HepG2 (cell line): ENCODE results near the gene PPP1R1B. TPM values are rescaled to one million over a fixed set of nuclear protein-coding genes. Genes with fewer than 3 reads are reported as not detected.

Experiments used
- ARNT2 ChIP-seq: sonication (generic); formaldehyde crosslinking; IDR thresholded peaks from 2 replicates; pipeline ENCODE4 v1.8.0; 2022; ENCODE audit warnings: mild to moderate bottlenecking, low read depth, missing genetic modification reagents, moderate library complexity
- ZBTB21 ChIP-seq: sonication (generic); formaldehyde crosslinking; IDR thresholded peaks from 2 replicates; pipeline ENCODE4 v1.4.0; 2020; ENCODE audit warnings: missing genetic modification reagents
- ZFP37 ChIP-seq: sonication (generic); formaldehyde crosslinking; IDR thresholded peaks from 2 replicates; pipeline ENCODE4 v1.4.0; 2020; ENCODE audit warnings: missing genetic modification reagents, borderline replicate concordance
- ZNF614 ChIP-seq: IDR thresholded peaks from 2 replicates; pipeline ENCODE4 v1.6.1; 2018; ENCODE audit warnings: missing biosample characterization, missing genetic modification reagents, inconsistent platforms, borderline replicate concordance
- polyA plus RNA-seq, 8 experiments: library from polyadenylated mRNA; depleted of rRNA in 3 of 8; stranded (reverse) in 7 of 8; unstranded in 1 of 8; fragments of >200 nt; fragmentation: Illumina TruSeq in 4 of 8; extraction: Trizol in 4 of 8; gene quantifications; 2 replicates each; pipeline versions ENCODE4 v1.2.1 to v1.2.3, GENCODE V29; 2011 to 2016; ENCODE audit warnings: low read depth in 4 of 8, missing spikeins in 1 of 8, mixed read lengths in 1 of 8; ENCODE audit not compliant: insufficient read depth in 1 of 8
- total RNA-seq, 5 experiments: library from RNA; depleted of rRNA; stranded (reverse); fragments of >200 nt; fragmentation: Illumina TruSeq; extraction: Trizol; gene quantifications; 2 replicates each; pipeline ENCODE4 v1.2.3, GENCODE V29; 2016; ENCODE audit warnings: low read depth in 1 of 5
- TF ChIP-seq, protein P1 (sequence below), 2 experiments: sonication (generic) in 1 of 2; formaldehyde crosslinking in 1 of 2; IDR thresholded peaks; 2 replicates each; pipeline versions ENCODE4 v1.6.1 to v1.9.0; 2014 to 2022; ENCODE audit warnings: antibody characterized with exemption in 1 of 2, borderline replicate concordance in 1 of 2, inconsistent platforms in 1 of 2, low read depth in 1 of 2, missing genetic modification reagents in 1 of 2
- TF ChIP-seq, protein P2 (sequence below): sonication (generic); formaldehyde crosslinking; IDR thresholded peaks from 2 replicates; pipeline ENCODE4 v1.9.0; 2021; ENCODE audit warnings: missing genetic modification reagents, mild to moderate bottlenecking, borderline replicate concordance
- TF ChIP-seq, protein P3 (sequence below): sonication (generic); formaldehyde crosslinking; IDR thresholded peaks from 2 replicates; pipeline ENCODE4 v1.5.0; 2020; ENCODE audit warnings: mild to moderate bottlenecking, missing genetic modification reagents
- TF ChIP-seq, protein P4 (sequence below): sonication (generic); formaldehyde crosslinking; IDR thresholded peaks from 2 replicates; pipeline ENCODE4 v1.8.0; 2022; ENCODE audit warnings: missing genetic modification reagents, mild to moderate bottlenecking, moderate library complexity, borderline replicate concordance
- TF ChIP-seq, protein P5 (sequence below): sonication (generic); formaldehyde crosslinking; IDR thresholded peaks from 2 replicates; pipeline ENCODE4 v1.4.0; 2020; ENCODE audit warnings: missing genetic modification reagents
- TF ChIP-seq, protein P6 (sequence below): sonication (generic); formaldehyde crosslinking; IDR thresholded peaks from 2 replicates; pipeline ENCODE4 v1.5.0; 2020; ENCODE audit warnings: mild to moderate bottlenecking, missing genetic modification reagents, borderline replicate concordance
- TF ChIP-seq, protein P7 (sequence below): sonication (generic); formaldehyde crosslinking; IDR thresholded peaks from 2 replicates; pipeline ENCODE4 v1.4.0; 2020; ENCODE audit warnings: mild to moderate bottlenecking, missing genetic modification reagents

The PPP1R1B gene
- total and polyA plus RNA-seq, 2 of the 13 experiments (the other 11 are each of a cell fraction or from before 2014, with no cell fraction given) = 0.08 TPM; not detected in 1

DNA sequence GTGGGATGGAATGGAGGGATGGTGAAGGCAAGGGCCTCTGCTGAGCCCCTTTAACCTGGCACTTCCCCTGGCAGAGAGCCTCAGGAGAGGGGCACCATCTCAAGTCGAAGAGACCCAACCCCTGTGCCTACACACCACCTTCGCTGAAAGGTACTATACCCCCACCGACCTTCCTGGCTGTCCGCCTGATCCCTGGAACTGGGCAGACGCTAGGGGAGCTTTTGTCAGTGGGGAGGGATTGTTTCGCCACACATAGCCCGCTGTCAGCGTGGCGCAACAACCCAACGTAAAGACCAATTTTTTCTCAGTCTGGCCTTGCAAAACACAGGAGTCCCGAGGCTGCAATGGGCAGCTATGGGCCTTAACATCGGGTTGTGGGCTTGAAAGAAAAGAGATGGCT is 3.1 kb downstream of the PPP1R1B start (continued):
- TF ChIP-seq, protein P1, sequence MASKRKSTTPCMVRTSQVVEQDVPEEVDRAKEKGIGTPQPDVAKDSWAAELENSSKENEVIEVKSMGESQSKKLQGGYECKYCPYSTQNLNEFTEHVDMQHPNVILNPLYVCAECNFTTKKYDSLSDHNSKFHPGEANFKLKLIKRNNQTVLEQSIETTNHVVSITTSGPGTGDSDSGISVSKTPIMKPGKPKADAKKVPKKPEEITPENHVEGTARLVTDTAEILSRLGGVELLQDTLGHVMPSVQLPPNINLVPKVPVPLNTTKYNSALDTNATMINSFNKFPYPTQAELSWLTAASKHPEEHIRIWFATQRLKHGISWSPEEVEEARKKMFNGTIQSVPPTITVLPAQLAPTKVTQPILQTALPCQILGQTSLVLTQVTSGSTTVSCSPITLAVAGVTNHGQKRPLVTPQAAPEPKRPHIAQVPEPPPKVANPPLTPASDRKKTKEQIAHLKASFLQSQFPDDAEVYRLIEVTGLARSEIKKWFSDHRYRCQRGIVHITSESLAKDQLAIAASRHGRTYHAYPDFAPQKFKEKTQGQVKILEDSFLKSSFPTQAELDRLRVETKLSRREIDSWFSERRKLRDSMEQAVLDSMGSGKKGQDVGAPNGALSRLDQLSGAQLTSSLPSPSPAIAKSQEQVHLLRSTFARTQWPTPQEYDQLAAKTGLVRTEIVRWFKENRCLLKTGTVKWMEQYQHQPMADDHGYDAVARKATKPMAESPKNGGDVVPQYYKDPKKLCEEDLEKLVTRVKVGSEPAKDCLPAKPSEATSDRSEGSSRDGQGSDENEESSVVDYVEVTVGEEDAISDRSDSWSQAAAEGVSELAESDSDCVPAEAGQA (IDR thresholded peaks at IDR 0.05; ENCODE audit: low read depth) = no peak
- TF ChIP-seq, protein P1 (CRISPR knock-in tag; IDR thresholded peaks at IDR 0.05; ENCODE audit: borderline replicate concordance) = no peak
- TF ChIP-seq, protein P2, sequence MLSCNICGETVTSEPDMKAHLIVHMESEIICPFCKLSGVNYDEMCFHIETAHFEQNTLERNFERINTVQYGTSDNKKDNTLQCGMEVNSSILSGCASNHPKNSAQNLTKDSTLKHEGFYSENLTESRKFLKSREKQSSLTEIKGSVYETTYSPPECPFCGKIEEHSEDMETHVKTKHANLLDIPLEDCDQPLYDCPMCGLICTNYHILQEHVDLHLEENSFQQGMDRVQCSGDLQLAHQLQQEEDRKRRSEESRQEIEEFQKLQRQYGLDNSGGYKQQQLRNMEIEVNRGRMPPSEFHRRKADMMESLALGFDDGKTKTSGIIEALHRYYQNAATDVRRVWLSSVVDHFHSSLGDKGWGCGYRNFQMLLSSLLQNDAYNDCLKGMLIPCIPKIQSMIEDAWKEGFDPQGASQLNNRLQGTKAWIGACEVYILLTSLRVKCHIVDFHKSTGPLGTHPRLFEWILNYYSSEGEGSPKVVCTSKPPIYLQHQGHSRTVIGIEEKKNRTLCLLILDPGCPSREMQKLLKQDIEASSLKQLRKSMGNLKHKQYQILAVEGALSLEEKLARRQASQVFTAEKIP (CRISPR knock-in tag) = no peak
- TF ChIP-seq ZFP37 (CRISPR knock-in tag) (no peak), ARNT2 (CRISPR knock-in tag) (no peak), ZNF614 (CRISPR knock-in tag) (no peak), ZBTB21 (no peak)
- TF ChIP-seq, protein P3, sequence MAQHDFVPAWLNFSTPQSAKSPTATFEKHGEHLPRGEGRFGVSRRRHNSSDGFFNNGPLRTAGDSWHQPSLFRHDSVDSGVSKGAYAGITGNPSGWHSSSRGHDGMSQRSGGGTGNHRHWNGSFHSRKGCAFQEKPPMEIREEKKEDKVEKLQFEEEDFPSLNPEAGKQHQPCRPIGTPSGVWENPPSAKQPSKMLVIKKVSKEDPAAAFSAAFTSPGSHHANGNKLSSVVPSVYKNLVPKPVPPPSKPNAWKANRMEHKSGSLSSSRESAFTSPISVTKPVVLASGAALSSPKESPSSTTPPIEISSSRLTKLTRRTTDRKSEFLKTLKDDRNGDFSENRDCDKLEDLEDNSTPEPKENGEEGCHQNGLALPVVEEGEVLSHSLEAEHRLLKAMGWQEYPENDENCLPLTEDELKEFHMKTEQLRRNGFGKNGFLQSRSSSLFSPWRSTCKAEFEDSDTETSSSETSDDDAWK (CRISPR knock-in tag) = no peak
- TF ChIP-seq, protein P4, sequence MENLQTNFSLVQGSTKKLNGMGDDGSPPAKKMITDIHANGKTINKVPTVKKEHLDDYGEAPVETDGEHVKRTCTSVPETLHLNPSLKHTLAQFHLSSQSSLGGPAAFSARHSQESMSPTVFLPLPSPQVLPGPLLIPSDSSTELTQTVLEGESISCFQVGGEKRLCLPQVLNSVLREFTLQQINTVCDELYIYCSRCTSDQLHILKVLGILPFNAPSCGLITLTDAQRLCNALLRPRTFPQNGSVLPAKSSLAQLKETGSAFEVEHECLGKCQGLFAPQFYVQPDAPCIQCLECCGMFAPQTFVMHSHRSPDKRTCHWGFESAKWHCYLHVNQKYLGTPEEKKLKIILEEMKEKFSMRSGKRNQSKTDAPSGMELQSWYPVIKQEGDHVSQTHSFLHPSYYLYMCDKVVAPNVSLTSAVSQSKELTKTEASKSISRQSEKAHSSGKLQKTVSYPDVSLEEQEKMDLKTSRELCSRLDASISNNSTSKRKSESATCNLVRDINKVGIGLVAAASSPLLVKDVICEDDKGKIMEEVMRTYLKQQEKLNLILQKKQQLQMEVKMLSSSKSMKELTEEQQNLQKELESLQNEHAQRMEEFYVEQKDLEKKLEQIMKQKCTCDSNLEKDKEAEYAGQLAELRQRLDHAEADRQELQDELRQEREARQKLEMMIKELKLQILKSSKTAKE (CRISPR knock-in tag) = no peak
- TF ChIP-seq, protein P5, sequence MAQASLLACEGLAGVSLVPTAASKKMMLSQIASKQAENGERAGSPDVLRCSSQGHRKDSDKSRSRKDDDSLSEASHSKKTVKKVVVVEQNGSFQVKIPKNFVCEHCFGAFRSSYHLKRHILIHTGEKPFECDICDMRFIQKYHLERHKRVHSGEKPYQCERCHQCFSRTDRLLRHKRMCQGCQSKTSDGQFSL (CRISPR knock-in tag) = no peak
- TF ChIP-seq, protein P6, sequence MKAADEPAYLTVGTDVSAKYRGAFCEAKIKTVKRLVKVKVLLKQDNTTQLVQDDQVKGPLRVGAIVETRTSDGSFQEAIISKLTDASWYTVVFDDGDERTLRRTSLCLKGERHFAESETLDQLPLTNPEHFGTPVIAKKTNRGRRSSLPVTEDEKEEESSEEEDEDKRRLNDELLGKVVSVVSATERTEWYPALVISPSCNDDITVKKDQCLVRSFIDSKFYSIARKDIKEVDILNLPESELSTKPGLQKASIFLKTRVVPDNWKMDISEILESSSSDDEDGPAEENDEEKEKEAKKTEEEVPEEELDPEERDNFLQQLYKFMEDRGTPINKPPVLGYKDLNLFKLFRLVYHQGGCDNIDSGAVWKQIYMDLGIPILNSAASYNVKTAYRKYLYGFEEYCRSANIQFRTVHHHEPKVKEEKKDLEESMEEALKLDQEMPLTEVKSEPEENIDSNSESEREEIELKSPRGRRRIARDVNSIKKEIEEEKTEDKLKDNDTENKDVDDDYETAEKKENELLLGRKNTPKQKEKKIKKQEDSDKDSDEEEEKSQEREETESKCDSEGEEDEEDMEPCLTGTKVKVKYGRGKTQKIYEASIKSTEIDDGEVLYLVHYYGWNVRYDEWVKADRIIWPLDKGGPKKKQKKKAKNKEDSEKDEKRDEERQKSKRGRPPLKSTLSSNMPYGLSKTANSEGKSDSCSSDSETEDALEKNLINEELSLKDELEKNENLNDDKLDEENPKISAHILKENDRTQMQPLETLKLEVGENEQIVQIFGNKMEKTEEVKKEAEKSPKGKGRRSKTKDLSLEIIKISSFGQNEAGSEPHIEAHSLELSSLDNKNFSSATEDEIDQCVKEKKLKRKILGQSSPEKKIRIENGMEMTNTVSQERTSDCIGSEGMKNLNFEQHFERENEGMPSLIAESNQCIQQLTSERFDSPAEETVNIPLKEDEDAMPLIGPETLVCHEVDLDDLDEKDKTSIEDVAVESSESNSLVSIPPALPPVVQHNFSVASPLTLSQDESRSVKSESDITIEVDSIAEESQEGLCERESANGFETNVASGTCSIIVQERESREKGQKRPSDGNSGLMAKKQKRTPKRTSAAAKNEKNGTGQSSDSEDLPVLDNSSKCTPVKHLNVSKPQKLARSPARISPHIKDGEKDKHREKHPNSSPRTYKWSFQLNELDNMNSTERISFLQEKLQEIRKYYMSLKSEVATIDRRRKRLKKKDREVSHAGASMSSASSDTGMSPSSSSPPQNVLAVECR (CRISPR knock-in tag) = peak; percentile 29; the same call in 1 of the 2 replicates
- TF ChIP-seq, protein P7, sequence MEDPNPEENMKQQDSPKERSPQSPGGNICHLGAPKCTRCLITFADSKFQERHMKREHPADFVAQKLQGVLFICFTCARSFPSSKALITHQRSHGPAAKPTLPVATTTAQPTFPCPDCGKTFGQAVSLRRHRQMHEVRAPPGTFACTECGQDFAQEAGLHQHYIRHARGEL = no peak
